K562 (cell line): ENCODE results near the gene TEX14. TPM values are rescaled to one million over a fixed set of nuclear protein-coding genes. Genes with fewer than 3 reads are reported as not detected.

Experiments used
- ATAC-seq: fragments of 200-7000 bp; cut with Tn5 transposase; 3 replicates; pipeline ENCODE4 v1.9.1; 2020; ENCODE audit warnings: moderate library complexity
- BruUV-seq: library from RNA; stranded (reverse); fragments of 400-500 nt; replicated peaks from 2 replicates; lab custom pipeline; 2021; lab: Mats Ljungman, UMichigan
- CTCF ChIA-PET: fragments of 300-600 bp; formaldehyde crosslinking; extraction: SDS; loops from one replicate; lab custom pipeline; 2021; ENCODE audit warnings: low intra/inter-chr PET ratio; lab: Yijun Ruan, JAX
- POLR2A ChIA-PET: fragments of 300-600, 350-650 bp; sonication (Branson Sonifier 250); formaldehyde crosslinking; extraction: SDS; loops from one replicate; lab custom pipeline; 2021; ENCODE audit warnings: antibody characterized with exemption, inconsistent platforms; lab: Yijun Ruan, JAX
- DNase-seq, 4 experiments: peaks; one replicate each; pipeline versions ENCODE4 v3.0.0 to v3.0.0-alpha.2; 2011 to 2018; ENCODE audit warnings: low spot score in 3 of 4, mixed read lengths in 3 of 4; ENCODE audit errors: extremely low read depth in 1 of 4
- FAIRE-seq: peaks from 2 replicates; lab custom pipeline; 2011; peaks lifted over from hg19 to GRCh38; lab: Jason Lieb, UNC
- H2AFZ ChIP-seq: 2 replicates; pipeline ENCODE4 v1.6.0; 2011; ENCODE audit warnings: low read depth, low read length, control low read depth, inconsistent platforms
- H3K27ac ChIP-seq: fragments of 200-600 bp; 3 replicates; pipeline ENCODE4 v1.8.0; 2011; ENCODE audit warnings: low read depth, mild to moderate bottlenecking, control low read depth, inconsistent platforms, low read length, moderate library complexity, mixed read lengths; ENCODE audit errors: extremely low read depth
- H3K27me3 ChIP-seq, 2 experiments: fragments of 300-600 bp in 1 of 2; 2 replicates in 1 of 2; 3 replicates in 1 of 2; pipeline versions ENCODE4 v1.6.0 to v1.8.0; 2011; ENCODE audit warnings: inconsistent platforms in 2 of 2, low read length in 2 of 2, mild to moderate bottlenecking in 1 of 2, mixed read lengths in 1 of 2, moderate library complexity in 1 of 2; ENCODE audit not compliant: control insufficient read depth in 2 of 2, insufficient read depth in 2 of 2
- H3K36me3 ChIP-seq: fragments of 300-600 bp; 3 replicates; pipeline ENCODE4 v1.8.0; 2011; ENCODE audit warnings: mild to moderate bottlenecking, low read length, inconsistent platforms; ENCODE audit not compliant: control insufficient read depth, insufficient read depth
- H3K4me1 ChIP-seq, 2 experiments: fragments of 200-600 bp in 1 of 2; replicated peaks in 1 of 2; 2 replicates in 1 of 2; 3 replicates in 1 of 2; pipeline versions ENCODE4 v1.5.1 to v1.8.0; 2011; ENCODE audit warnings: inconsistent platforms in 2 of 2, low read length in 2 of 2, mild to moderate bottlenecking in 1 of 2, mixed read lengths in 1 of 2, moderate library complexity in 1 of 2; ENCODE audit not compliant: control insufficient read depth in 2 of 2, insufficient read depth in 2 of 2
- H3K4me2 ChIP-seq: 2 replicates; pipeline ENCODE4 v1.6.1; 2011; ENCODE audit warnings: low read length, control low read depth, inconsistent platforms, mixed read lengths; ENCODE audit not compliant: insufficient read depth
- H3K4me3 ChIP-seq: fragments of 200-600 bp; sonication (generic), shearing (Covaris generic); 2 replicates; pipeline ENCODE4 v1.5.1; 2016; ENCODE audit warnings: control low read depth, inconsistent platforms
- H3K79me2 ChIP-seq: fragments of 200-600 bp; 3 replicates; pipeline ENCODE4 v1.8.0; 2011; ENCODE audit warnings: low read length, inconsistent platforms; ENCODE audit not compliant: control insufficient read depth, insufficient read depth
- H3K9ac ChIP-seq, 2 experiments: 2 replicates each; pipeline versions ENCODE4 v1.6.0 to v1.6.1; 2011; ENCODE audit warnings: low read depth in 2 of 2, low read length in 2 of 2, control low read depth in 1 of 2, inconsistent platforms in 1 of 2, mild to moderate bottlenecking in 1 of 2, mixed read lengths in 1 of 2; ENCODE audit not compliant: insufficient read depth in 1 of 2
- H3K9me1 ChIP-seq: one replicate; pipeline ENCODE4 v1.6.0; 2011; ENCODE audit warnings: inconsistent platforms, mild to moderate bottlenecking, low read length, moderate library complexity; ENCODE audit not compliant: control insufficient read depth, insufficient read depth
- H3K9me3 ChIP-seq: replicated peaks from 2 replicates; pipeline ENCODE4 v1.5.1; 2011; ENCODE audit warnings: low read depth, low read length, inconsistent platforms; ENCODE audit not compliant: control insufficient read depth, insufficient read depth
- H4K20me1 ChIP-seq: replicated peaks from 2 replicates; pipeline ENCODE4 v1.6.1; 2011; ENCODE audit warnings: low read length, inconsistent platforms, mixed read lengths; ENCODE audit not compliant: control insufficient read depth, insufficient read depth
- NRF1 ChIP-seq, 2 experiments: fragments of 450-650 bp; IDR thresholded peaks in 1 of 2; conservative IDR thresholded peaks in 1 of 2; 2 replicates each; pipeline ENCODE4 v1.6.1; 2014; ENCODE audit warnings: mild to moderate bottlenecking in 2 of 2
- RAD21 ChIP-seq, 2 experiments: fragments of 250-450 bp in 1 of 2; fragments of 450-650 bp in 1 of 2; sonication (Bioruptor Pico) in 1 of 2; formaldehyde crosslinking in 1 of 2; IDR thresholded peaks in 1 of 2; conservative IDR thresholded peaks in 1 of 2; 2 replicates each; pipeline versions ENCODE4 v1.4.0 to v1.8.0; 2020 to 2022; ENCODE audit warnings: mild to moderate bottlenecking in 2 of 2, moderate library complexity in 1 of 2
- ZNF217 ChIP-seq: sonication (generic); formaldehyde crosslinking; IDR thresholded peaks from 2 replicates; pipeline ENCODE4 v1.8.0; 2022; ENCODE audit warnings: mild to moderate bottlenecking, missing genetic modification reagents
- WGBS: fragments of 100-300 bp; shearing (Covaris generic); methylation state at CpG from one replicate; pipeline ENCODE4 v1.1.6; 2016; ENCODE audit warnings: low coverage, mixed read lengths; ENCODE audit not compliant: insufficient coverage; ENCODE audit errors: missing lambda C conversion rate; 5-methylcytosine and 5-hydroxymethylcytosine counted together
- in situ Hi-C: fragments of 300-500 bp; cut with MboI; formaldehyde crosslinking; loops from 4 replicates; pipeline ENCODE4 v1.15.0; 2018; ENCODE audit warnings: inconsistent platforms, mixed read lengths
- intact Hi-C: fragments of 100-400 bp; cut with micrococcal nuclease; formaldehyde crosslinking; loops from 2 replicates; pipeline ENCODE4 v1.14.2; 2022
- polyA plus RNA-seq, 8 experiments: library from polyadenylated mRNA; depleted of rRNA in 4 of 8; stranded (reverse) in 5 of 8; unstranded in 3 of 8; fragments of >200 nt; fragmentation: Nextera tagmentation in 2 of 8; fragmentation: Illumina TruSeq in 1 of 8; extraction: Ambion mirVana in 2 of 8; extraction: Trizol in 1 of 8; gene quantifications; 2 replicates each; pipeline versions ENCODE4 v1.2.1 to v1.2.3, GENCODE V29; 2011 to 2014; ENCODE audit warnings: inconsistent platforms in 1 of 8, missing spikeins in 1 of 8
- total RNA-seq, 7 experiments: library from RNA; depleted of rRNA in 6 of 7; stranded (reverse); fragments of >200 nt in 6 of 7; fragmentation: Illumina TruSeq in 2 of 7; extraction: Trizol in 2 of 7; gene quantifications; 2 replicates each; pipeline versions ENCODE4 v1.2.1 to v1.2.3, GENCODE V29; 2011 to 2021; ENCODE audit warnings: low replicate concordance in 1 of 7
- TF ChIP-seq, protein P1 (sequence below), 3 experiments: IDR thresholded peaks in 2 of 3; conservative IDR thresholded peaks in 1 of 3; 2 replicates each; pipeline ENCODE4 v1.5.1; 2011 to 2012; ENCODE audit warnings: low read length in 3 of 3, mild to moderate bottlenecking in 3 of 3, control low read depth in 2 of 3, improper control_type of control experiment in 1 of 3, inconsistent platforms in 1 of 3, low read depth in 1 of 3, mixed read lengths in 1 of 3, moderate library complexity in 1 of 3; ENCODE audit not compliant: insufficient read depth in 2 of 3

The TEX14 gene
- total and polyA plus RNA-seq, 9 of the 15 experiments (the other 6 are each of a cell fraction or from before 2014, with no cell fraction given): 0.05 to 0.12 (median 0.09) TPM; not detected in 1

- DNase-seq: peak in 1 of 4 experiments; percentile 50
These were observed 170.9 kb downstream of the TEX14 start for GRCh38 chr17:58520843-58521430.

More at GRCh38 chr17:58520843-58521430, 170.9 kb downstream of the TEX14 start:
- ATAC-seq (no peak), FAIRE-seq (no peak)
- TF ChIP-seq, protein P1, sequence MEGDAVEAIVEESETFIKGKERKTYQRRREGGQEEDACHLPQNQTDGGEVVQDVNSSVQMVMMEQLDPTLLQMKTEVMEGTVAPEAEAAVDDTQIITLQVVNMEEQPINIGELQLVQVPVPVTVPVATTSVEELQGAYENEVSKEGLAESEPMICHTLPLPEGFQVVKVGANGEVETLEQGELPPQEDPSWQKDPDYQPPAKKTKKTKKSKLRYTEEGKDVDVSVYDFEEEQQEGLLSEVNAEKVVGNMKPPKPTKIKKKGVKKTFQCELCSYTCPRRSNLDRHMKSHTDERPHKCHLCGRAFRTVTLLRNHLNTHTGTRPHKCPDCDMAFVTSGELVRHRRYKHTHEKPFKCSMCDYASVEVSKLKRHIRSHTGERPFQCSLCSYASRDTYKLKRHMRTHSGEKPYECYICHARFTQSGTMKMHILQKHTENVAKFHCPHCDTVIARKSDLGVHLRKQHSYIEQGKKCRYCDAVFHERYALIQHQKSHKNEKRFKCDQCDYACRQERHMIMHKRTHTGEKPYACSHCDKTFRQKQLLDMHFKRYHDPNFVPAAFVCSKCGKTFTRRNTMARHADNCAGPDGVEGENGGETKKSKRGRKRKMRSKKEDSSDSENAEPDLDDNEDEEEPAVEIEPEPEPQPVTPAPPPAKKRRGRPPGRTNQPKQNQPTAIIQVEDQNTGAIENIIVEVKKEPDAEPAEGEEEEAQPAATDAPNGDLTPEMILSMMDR (IDR thresholded peaks at IDR 0.05 in 2 of 3, conservative IDR thresholded peaks at IDR 0.05 in 1 of 3; ENCODE audit: insufficient read depth in 2 of 3, low read depth in 1 of 3, low read length in 3 of 3): peak; percentile 61 to 75 (median 62)
- no peak for TF ChIP-seq ZNF217
- TF ChIP-seq NRF1 (conservative IDR thresholded peaks at IDR 0.05 in 1 of 2, IDR thresholded peaks at IDR 0.05 in 1 of 2): peak; percentile 17 to 27; a peak in 1 of 4 replicates
- peak in 1 of 2 experiments; percentile 45; a peak in 1 of 4 replicates for TF ChIP-seq RAD21 (CRISPR knock-in tag; conservative IDR thresholded peaks at IDR 0.05 in 1 of 2, IDR thresholded peaks at IDR 0.05 in 1 of 2)
- POLR2A ChIA-PET: interaction anchor here (0.6 to 1.2 kb wide), 6 partner anchors 8 to 154 kb away, joined by 3 to 9 read pairs (median 4); no protein-coding TSS in a partner anchor
- WGBS: 14% methylated on average over 15 of the region's 15 CpGs
- H3K36me3 ChIP-seq: peaks cover 5% of the 10 kb centered on the region; the same call in 2 of the 3 replicates
- in situ Hi-C loops: loop anchor here (5.0 kb wide), 1 partner anchor 486 kb away; no protein-coding TSS in a partner anchor
- peak overlapping the region in 1 of 2 experiments; percentile 19; a peak in 1 of 4 replicates for H3K9ac ChIP-seq
- no peaks in the 10 kb centered on the region for H3K27me3 ChIP-seq
- CTCF ChIA-PET: interaction anchor here (3.5 kb wide), 1 partner anchor 484 kb away, joined by 28 read pairs; no protein-coding TSS in a partner anchor
- H3K79me2 ChIP-seq: peaks cover 12% of the 10 kb centered on the region
- BruUV-seq: no TSS peak
- H4K20me1 ChIP-seq: no peaks in the 10 kb centered on the region
- peak overlapping the region; percentile 47 for H2AFZ ChIP-seq
- H3K4me2 ChIP-seq: 0 out of 2 replicates have a peak overlapping the region, but pooled peaks have one; percentile 21
- H3K4me1 ChIP-seq: peaks cover 13 to 14% of the 10 kb centered on the region in 2 experiments
- no peak overlapping the region for H3K4me3 ChIP-seq
- intact Hi-C loops: loop anchor here (5.0 kb wide), 1 partner anchor 66 kb away; no protein-coding TSS in a partner anchor
- no peak overlapping the region for H3K27ac ChIP-seq
- H3K9me3 ChIP-seq: no peaks in the 10 kb centered on the region
- H3K9me1 ChIP-seq: no peaks in the 10 kb centered on the region
